Psoas muscle (tissue), 8 donors: ENCODE data around the gene RANBP10. TPM values are rescaled to one million over a fixed set of nuclear protein-coding genes. Genes with fewer than 3 reads are reported as not detected.

ENCODE experiments used
- ATAC-seq, 4 donors: fragments of 200-7000 bp; cut with Tn5 transposase; one replicate each; pipeline ENCODE4 v1.9.1; 2020; ENCODE audit warnings: moderate library complexity in 3 of 4, mild to moderate bottlenecking in 2 of 4
- DNase-seq, 2 donors: peaks; one replicate each; pipeline ENCODE4 v3.0.0-alpha.2; 2020
- H3K27ac ChIP-seq: fragments of 200-600 bp; one replicate; pipeline ENCODE4 v1.8.0; 2022
- H3K27me3 ChIP-seq, 3 donors: fragments of 200-600 bp in 1 of 3; one replicate each; pipeline versions ENCODE4 v1.6.1 to v1.8.0; 2013 to 2022; ENCODE audit warnings: low read length in 2 of 3, mild to moderate bottlenecking in 2 of 3, moderate library complexity in 1 of 3; ENCODE audit not compliant: insufficient read depth in 3 of 3
- H3K36me3 ChIP-seq, 2 donors: fragments of 200-600 bp in 1 of 2; one replicate each; pipeline versions ENCODE4 v1.6.1 to v1.8.0; 2013 to 2022; ENCODE audit warnings: low read depth in 1 of 2, mild to moderate bottlenecking in 1 of 2, moderate library complexity in 1 of 2; ENCODE audit not compliant: insufficient read depth in 1 of 2
- H3K4me1 ChIP-seq: fragments of 200-600 bp; one replicate; pipeline ENCODE4 v1.8.0; 2022
- H3K4me3 ChIP-seq: fragments of 200-600 bp; one replicate; pipeline ENCODE4 v1.8.0; 2022; ENCODE audit warnings: mild to moderate bottlenecking
- H3K9me3 ChIP-seq: fragments of 200-600 bp; one replicate; pipeline ENCODE4 v1.8.0; 2022
- CTCF ChIP-seq: fragments of 200-600 bp; IDR thresholded peaks from one replicate; pipeline ENCODE4 v1.8.0; 2022; ENCODE audit warnings: antibody characterized with exemption
- WGBS, 3 donors: extraction: QIAGEN DNeasy Blood & Tissue Kit; methylation state at CpG; one replicate each; pipeline versions ENCODE4 v1.1.6 to v1.1.7; 2013; 5-methylcytosine and 5-hydroxymethylcytosine counted together
- intact Hi-C, 2 donors: fragments of 100-400 bp; cut with DNase I; formaldehyde crosslinking; loops; one replicate each; pipeline versions ENCODE4 v1.11.0 to v1.14.2; 2022
- polyA plus RNA-seq, 3 donors: library from polyadenylated mRNA; stranded (reverse); fragments of 200-250 nt; gene quantifications; one replicate each; pipeline ENCODE4 v1.2.3, GENCODE V29; 2013
- total RNA-seq, 4 donors: library from RNA; stranded (reverse); fragmentation: NEBNext Ultra II Directional in 2 of 4; extraction: Animal tissue kit (Norgen Biotek cat#: 25700) in 2 of 4; gene quantifications; one replicate each; pipeline versions ENCODE4 v1.2.1 to v1.2.4, GENCODE V29; 2021 to 2023
- donor health status: healthy with polysubstance abuse.
- donor health status: DM: no; HTN: no; CAD: no; lungs with moderate emphysema.
- donor health status: Bipolar disorder and iron deficiency.
- donor health status: healthy.
- donor health status: DM: yes; HTN: yes; CAD: no.
- donor health status: DM: no; HTN: no; CAD: no.
- donor health status: DM: no; HTN: no; CAD: no.
- donor health status: DM: yes; HTN: yes; CAD: no.

Gene RANBP10
- total and polyA plus RNA-seq, 7 donors, result 9.1 to 27.9 (median 17.6) TPM

GRCh38 chr16:67707210-67707609 is 99.2 kb downstream of the RANBP10 start:
- no peak for DNase-seq
- no peak overlapping the region for H3K4me3 ChIP-seq
- H3K36me3 ChIP-seq, result no peaks in the 10 kb centered on the region
- intact Hi-C loops, result no loop called here
- 88 to 96% (median 95%) methylated on average over 4 of the region's 4 CpGs for WGBS, 3 donors
- ATAC-seq, result no peak
- H3K4me1 ChIP-seq, result peaks cover 56% of the 10 kb centered on the region
- H3K9me3 ChIP-seq, result no peaks in the 10 kb centered on the region
- H3K27me3 ChIP-seq, result no peaks in the 10 kb centered on the region
- peak overlapping the region; percentile 81 for H3K27ac ChIP-seq
- TF ChIP-seq CTCF, result no peak

GRCh38 chr16:67704110-67704509 is 102.2 kb downstream of the RANBP10 start:
- intact Hi-C loops, result no loop called here
- no peaks in the 10 kb centered on the region for H3K27me3 ChIP-seq
- H3K9me3 ChIP-seq, result no peaks in the 10 kb centered on the region
- H3K4me1 ChIP-seq, result peaks cover 54% of the 10 kb centered on the region
- H3K36me3 ChIP-seq, result no peaks in the 10 kb centered on the region
- DNase-seq (no peak), ATAC-seq (peak in 2 of 4 donors; percentile 57 to 62)
- peak overlapping the region; percentile 74 for H3K27ac ChIP-seq
- WGBS, 3 donors, result 48 to 88% (median 69%) methylated on average over 5 of the region's 5 CpGs
- no peak for TF ChIP-seq CTCF
- H3K4me3 ChIP-seq, result no peak overlapping the region

- Histone ChIP-seq H3K27me3 (no peaks in the 10 kb centered on the region), H3K4me1 (peaks cover 51% of the 10 kb centered on the region), H3K27ac (peak overlapping the region; percentile 74), H3K9me3 (no peaks in the 10 kb centered on the region), H3K4me3 (no peak overlapping the region), H3K36me3 (no peaks in the 10 kb centered on the region)
- no peak for TF ChIP-seq CTCF
- intact Hi-C loops, result no loop called here
- peak in 2 of 4 donors; percentile 5 to 6 for ATAC-seq
- 54 to 68% (median 58%) methylated on average over 2 of the region's 2 CpGs for WGBS, 3 donors
- DNase-seq, result no peak
Measured at GRCh38 chr16:67703626-67704025, 102.7 kb downstream of the RANBP10 start.

GRCh38 chr16:67702130-67702529 is 104.2 kb downstream of the RANBP10 start:
- Histone ChIP-seq H3K36me3 (no peaks in the 10 kb centered on the region), H3K9me3 (no peaks in the 10 kb centered on the region), H3K4me1 (peaks cover 36% of the 10 kb centered on the region), H3K4me3 (no peak overlapping the region), H3K27me3 (no peaks in the 10 kb centered on the region), H3K27ac (peak overlapping the region; percentile 74)
- 62 to 93% (median 77%) methylated on average over 4 of the region's 4 CpGs for WGBS, 3 donors
- ATAC-seq (peak; percentile 38 to 68 (median 56)), DNase-seq (no peak)
- no peak for TF ChIP-seq CTCF
- intact Hi-C loops, result no loop called here

GRCh38 chr16:67701420-67701819 is 104.9 kb downstream of the RANBP10 start:
- peak overlapping the region; percentile 74 for H3K27ac ChIP-seq
- H3K9me3 ChIP-seq, result no peaks in the 10 kb centered on the region
- 94 to 96% (median 96%) methylated on average over 1 of the region's 1 CpG for WGBS, 3 donors
- H3K4me3 ChIP-seq, result no peak overlapping the region
- H3K27me3 ChIP-seq, result no peaks in the 10 kb centered on the region
- intact Hi-C loops, result no loop called here
- ATAC-seq, result no peak
- TF ChIP-seq CTCF, result no peak
- H3K36me3 ChIP-seq, result no peaks in the 10 kb centered on the region
- DNase-seq, result no peak
- peaks cover 36% of the 10 kb centered on the region for H3K4me1 ChIP-seq
